ENCODE measurements around the gene TAL1.

DNA sequence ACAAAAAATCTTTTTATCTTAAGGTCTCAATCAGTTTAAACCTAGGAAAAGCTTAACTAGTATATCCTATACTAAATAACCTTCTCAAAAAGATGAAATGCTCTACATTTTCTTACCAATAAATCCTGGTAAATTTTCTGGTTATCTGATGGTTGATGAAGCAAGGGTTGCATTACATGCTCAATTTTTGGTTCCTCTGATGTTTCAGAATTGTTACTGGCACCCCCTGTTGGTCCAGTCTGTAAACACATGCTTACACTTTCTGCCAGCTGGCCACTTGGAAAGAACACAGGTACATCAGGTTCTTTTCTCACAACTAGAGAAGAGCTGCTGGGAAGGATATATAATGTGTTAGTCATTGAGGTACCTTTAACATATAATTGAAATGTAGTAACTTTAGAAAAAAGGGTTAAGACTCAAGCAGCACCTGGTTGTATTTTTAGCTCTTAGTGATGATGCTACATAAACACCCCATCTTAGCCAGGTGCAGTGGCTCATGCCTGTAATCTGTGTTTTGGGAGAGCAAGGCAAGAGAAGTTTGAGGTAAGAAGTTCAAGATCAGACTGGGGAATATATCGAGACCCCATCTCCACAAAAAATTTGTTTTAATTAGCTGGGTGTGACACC lies 30.9 kb upstream of the TAL1 start:
- TF ChIP-seq POLR2A (IDR thresholded peaks at IDR 0.05), result no peak
- TF ChIP-seq, protein P1, sequence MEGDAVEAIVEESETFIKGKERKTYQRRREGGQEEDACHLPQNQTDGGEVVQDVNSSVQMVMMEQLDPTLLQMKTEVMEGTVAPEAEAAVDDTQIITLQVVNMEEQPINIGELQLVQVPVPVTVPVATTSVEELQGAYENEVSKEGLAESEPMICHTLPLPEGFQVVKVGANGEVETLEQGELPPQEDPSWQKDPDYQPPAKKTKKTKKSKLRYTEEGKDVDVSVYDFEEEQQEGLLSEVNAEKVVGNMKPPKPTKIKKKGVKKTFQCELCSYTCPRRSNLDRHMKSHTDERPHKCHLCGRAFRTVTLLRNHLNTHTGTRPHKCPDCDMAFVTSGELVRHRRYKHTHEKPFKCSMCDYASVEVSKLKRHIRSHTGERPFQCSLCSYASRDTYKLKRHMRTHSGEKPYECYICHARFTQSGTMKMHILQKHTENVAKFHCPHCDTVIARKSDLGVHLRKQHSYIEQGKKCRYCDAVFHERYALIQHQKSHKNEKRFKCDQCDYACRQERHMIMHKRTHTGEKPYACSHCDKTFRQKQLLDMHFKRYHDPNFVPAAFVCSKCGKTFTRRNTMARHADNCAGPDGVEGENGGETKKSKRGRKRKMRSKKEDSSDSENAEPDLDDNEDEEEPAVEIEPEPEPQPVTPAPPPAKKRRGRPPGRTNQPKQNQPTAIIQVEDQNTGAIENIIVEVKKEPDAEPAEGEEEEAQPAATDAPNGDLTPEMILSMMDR (IDR thresholded peaks at IDR 0.05), result peak; percentile 28 to 54 (median 48)
